GM18861 (cell line): ENCODE measurements around the gene TEX48.

Experiments
- ATAC-seq: cut with Tn5 transposase; IDR thresholded peaks from one replicate; pipeline ENCODE4 v1.9.1; 2021; ENCODE audit not compliant: unreplicated experiment

Gene TEX48

DNA sequence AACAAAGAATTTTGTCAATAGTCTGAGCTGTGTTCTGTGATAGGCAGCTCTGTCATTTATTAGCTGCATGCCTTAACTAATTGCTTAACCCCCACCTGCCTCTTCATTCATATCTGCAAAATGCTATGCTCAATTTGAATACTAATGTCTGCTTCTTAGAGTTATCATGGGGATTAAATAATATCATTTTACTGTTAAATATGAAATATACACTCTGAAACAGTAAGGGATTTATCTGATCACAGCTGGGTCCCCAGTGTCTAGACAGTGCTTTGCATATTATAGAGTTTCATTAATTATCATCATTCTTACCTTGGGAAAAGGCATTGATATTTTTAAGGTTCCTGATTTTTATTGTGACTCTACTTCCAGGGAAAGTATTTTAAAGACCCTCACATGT lies 12.0 kb downstream of the TEX48 start:
- ATAC-seq, result no peak

DNA sequence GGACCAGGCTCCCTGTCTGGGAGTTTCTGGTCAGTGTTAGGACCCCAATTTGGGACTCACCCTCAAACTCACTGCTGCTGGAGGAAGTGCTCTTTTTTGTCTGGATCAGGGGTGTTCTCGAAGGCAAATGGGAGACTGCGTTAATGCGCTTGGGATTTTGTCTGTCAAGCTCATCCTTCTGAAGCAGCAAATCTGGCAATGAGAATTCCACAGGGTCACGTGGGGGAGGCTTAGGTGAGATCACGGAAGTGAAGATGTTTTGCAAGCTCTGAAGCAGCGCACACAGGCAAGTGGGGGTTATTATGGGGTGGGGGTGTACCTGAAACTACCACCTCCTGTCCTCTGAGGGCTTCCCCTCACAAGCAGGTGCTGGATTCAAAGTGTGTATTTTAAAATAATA lies 13.8 kb downstream of the TEX48 start:
- no peak for ATAC-seq

DNA sequence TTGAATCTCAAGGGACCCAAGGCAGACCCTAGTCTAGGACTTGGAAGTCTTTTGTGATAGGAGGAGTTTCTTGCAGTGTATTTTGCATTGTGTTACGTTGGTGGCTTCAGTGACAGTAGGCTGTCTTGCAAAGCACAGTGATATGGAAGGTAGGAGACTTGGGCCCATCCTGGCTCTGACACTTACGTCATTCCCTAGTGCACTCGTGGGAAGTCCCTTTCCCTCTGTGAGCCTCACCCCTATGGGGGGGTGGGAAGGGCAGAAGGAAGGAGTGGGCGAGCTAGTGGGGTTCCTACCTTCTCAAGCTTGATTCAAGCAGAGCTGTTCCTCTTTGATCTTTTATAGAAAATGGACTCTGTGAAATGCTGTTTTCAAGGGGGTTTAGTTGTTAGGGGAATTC lies 15.1 kb downstream of the TEX48 start:
- ATAC-seq, result no peak

DNA sequence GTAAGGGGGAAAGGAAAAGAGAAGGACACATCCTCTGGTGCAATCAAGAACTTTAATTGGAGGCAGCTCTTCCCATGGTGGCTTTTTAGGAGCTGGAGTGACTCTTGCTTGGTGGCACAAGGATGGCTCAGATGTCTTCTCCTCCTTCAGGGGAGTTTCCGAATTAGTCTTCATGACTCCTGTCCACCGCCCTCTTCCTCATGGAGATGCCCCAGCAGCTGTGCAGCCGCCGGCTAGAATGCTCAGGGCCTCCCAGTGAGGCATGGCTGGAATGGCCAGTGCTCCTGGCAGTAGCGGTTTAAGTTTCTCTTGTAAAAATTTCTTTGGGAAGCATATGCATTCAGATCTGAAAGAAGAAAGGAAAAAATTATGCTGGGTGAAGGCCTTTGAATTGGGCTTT lies 15.6 kb downstream of the TEX48 start:
- ATAC-seq, result no peak

DNA sequence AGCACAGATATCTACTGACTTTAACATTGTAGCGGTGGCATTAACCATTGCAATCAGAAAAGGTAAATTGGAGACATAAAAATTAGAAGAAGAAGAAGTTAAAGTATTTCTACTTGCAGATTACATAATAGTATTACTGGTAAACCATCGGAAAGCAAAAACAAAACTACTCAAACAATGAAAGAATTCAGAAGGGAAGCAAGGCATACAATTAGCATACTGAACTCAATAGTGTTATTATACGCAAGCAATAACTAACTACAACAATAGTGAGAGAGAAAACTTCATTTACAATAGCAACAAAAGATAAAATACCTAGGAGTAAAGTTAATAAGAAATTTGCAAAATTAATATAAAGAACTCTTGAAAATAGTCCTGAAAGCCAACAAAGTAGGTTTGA lies 17.8 kb downstream of the TEX48 start:
- ATAC-seq, result no peak

DNA sequence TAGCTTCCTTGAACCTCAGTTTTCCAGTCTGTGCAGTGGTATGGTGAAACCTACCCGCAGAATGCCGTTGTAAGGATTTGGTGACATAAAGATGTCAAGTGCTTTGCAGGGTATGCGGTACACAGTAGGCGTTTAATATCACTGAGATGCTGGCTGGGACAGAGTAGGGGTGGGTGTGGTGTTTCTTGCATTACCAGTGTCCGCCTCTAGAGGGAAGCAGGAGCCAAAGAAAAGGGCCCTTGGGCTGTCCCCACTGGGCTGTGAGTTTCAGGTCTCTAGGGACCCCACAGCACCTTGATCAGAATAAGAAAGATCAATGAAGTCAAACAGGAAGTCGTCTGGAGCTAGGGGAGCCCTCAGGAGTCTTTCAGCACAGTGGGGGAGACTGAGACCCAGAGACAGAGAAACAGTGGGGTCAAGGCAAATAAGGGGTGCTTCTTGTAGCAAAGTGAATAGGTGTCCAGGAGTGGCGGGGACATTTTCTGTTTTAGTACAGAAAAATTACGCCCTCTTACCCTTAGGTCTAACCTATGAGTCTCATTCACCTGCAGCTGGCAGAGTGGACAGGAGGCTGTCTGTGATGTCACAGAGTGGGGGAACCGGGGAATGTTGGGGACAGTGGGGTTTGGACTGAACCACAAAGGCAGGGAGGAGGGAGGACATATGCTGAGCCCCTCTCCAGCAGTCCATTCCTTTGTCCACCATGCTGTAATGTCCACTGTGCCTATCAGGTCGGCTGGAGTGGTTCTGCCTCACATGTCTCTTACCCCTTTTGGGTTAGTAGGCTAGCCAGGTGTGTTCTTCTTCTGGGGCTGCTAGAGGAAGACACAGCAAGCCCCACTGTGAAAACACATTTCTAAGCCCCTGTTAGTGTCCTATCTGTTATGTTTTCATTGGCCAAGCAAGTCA lies 19.7 kb downstream of the TEX48 start:
- ATAC-seq, result no peak

DNA sequence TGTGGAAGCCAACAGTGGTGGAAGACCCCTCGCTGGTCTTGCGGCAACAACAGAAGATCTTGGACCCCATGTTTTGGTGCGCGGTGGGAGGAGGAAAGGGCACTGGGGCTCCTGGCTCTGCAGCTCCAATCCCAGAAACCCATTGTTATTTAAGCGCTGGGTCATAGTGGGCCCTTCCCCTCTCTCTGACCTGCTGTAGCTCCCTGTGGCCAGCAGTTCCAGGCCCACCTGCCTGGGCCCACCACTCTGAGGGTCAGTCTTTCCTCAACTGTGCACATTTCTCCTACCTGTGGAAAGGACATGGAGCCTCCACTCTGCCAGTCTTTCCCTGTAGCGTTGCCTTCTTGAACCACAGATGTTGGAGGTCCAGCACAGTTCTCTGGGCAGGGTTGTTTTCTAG lies 24.3 kb downstream of the TEX48 start, which contains the start of gene TEX53:
Gene TEX53 (minus strand): TSS at position 101 of the 400 bp plus-strand sequence. CDS start 31 bp downstream, at position 70.
- no peak for ATAC-seq

DNA sequence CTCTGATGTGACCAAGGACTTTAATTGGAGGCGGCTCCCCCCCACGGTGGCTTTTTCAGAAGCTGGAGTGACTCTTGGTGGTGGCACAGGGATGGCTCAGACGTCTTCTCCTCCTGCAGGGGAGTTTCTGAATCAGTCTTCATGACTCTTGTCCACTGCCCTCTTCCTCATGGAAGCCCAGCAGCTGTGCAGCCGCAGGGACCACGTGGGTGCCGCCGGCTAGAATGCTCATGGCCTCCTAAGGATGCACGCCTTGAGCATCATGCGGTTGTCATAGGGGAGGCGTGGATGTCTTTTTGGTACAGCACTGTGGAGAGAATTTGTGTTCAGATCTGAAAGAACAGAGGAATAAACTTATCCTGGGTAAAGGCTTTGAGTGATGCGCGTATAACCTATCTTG lies 25.7 kb downstream of the TEX48 start:
- ATAC-seq, result no peak

DNA sequence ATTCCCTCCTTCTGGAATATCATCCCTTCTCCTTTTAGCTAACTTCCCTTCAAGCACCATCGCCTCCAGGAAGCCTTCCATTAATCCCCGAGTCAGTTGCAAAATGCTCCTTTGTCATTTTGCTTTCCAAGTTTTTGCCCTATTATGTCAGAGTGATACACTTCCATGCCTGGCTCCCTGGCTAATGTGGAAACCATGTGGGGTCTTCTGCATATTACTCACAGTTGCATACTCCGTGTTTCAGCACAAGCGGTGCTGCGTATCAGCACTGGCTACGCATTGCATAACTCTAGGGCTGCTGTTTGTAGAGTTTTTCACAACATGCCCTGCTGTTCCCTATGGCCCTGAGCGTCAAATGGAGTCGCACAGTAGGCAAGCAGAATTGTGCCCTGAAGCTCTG lies 26.3 kb downstream of the TEX48 start:
- ATAC-seq, result no peak

DNA sequence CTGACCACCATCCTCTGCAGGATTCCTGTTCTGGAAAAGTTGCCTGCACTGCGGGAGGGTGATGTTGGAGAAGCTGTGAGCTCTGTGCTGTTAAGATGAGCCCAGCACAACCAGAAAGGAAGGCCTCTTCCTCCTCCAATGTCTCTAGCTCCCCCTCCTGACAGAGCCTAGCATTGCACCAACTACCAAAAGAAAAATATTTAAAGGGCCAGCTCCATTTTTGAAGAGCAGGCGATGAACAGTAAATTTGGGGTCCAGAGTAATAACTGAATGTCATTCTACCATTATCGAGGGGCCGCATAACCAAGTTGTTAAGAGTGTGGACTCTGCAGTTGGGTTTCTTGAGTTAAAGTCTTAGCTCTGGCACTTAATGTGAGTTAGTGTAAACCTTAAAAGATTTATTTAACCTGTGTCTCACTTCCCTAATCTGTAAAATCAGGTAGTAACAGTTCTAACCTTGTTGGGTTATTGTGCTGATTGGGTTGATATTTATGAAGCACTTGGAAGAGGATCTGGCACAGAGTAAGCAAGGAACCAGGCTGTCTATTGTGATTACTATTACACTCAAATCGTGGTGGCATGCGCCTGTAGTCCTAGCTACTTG lies 28.3 kb downstream of the TEX48 start:
- no peak for ATAC-seq

DNA sequence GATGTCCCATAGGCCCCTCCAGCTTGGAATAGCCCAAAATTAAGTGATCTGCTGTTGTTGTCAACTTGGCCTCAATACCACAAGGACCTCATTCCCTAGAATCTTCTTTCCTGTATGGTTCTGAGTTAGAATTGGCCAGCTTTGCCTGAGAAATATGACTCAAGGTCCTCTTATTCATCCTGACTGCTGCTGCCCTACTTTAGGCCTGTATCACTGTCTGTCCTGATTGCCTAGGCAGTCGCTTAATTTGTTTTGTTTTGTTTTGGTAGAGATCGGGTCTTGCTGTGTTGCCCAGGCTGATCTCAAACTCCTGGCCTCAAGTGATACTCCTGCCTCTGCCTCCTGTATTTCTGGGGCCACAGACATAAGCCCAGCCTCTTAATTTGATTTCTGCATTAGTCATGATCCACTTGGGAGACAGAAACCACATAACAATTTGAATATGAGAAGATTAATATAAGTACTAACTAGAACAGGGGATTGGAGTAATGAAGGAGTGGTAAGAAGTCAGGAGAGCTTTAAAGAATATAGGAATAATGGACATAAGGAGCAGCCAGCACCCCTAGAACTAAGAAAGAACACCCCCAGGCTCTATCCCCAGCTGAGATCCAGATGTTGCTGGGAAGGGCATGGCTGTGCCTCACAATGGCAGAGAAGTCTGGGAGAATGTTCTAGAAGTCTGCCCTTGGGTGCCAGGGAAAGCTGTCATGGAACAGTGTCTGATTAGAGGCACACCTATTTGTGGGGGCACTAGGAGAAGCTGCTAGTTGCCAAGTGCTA lies 29.0 kb downstream of the TEX48 start:
- ATAC-seq, result no peak

DNA sequence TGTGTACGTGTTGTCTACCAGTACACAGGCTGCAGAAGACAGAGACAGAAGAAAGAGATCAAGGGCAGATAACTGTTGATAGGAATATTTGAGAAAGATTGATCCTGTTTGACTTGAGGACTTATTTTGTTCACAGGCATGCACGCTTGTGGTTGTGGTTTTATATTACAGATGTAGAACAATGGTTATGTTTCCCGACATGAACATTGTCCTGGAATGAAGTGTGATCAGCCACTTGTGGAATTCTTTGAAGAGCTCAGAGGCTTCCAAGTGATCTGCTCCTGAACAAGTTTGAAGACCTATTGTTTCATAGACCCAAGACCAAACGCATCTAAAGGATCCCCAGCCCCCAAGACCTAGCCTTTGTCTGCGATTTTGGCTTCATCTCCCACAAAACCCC lies 38.1 kb downstream of the TEX48 start:
- ATAC-seq, result no peak

DNA sequence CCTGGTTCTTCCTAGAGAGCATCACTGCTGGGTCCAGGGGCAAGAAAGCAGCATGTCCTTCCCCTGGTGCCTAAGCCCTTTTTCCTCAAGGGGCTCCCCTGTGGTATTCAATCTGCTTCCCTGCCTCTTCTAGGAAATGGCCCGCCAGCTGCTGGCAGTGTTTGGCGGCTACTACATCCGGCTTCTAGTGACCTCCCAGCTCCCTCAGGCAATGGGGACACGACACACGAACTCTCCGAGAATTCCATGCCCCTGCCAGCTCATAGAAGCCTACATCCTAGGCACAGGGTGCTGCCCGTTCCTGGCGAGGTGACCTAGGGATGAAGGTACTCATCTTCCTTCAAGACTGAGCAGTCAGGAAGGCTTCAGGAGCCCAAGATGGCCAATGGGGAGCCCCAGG lies 39.0 kb downstream of the TEX48 start:
- ATAC-seq, result no peak

DNA sequence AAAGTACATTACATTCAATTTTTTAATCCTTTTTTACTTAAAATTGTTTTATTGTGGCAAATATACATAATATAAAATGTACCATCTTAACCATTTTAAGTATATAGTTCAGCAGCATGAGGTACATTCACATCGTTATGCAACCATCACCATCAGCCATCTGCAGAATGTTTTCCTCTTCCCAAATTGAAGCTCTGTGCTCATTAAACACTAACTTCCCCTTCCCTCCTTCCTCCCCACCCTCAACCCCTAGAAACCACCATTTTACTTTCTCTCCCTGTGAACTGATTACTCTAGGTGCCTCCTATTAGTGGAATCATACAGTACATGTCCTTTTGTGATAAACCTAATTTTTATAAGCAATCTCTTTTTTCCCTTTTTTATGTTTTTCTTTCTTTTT lies 40.0 kb downstream of the TEX48 start:
- no peak for ATAC-seq

DNA sequence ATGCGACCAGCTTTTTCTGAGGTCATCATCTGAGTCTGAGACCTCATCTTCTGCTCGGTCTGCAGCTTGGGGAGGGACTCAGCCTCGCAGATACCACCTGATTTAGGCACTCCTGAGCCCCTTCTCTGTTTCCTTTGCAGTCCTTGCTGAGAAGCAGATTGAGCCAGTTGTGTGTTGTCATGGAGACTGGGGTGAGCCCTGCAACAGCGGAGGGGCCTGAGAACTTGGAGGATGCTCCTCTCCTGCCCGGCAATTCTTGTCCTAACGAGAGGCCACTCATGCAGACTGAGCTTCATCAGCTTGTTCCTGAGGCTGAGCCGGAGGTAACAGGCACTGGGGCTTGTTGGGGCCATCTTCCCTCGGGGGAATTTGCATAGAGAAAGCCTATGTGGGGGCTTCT lies 43.6 kb downstream of the TEX48 start:
- ATAC-seq, result no peak

DNA sequence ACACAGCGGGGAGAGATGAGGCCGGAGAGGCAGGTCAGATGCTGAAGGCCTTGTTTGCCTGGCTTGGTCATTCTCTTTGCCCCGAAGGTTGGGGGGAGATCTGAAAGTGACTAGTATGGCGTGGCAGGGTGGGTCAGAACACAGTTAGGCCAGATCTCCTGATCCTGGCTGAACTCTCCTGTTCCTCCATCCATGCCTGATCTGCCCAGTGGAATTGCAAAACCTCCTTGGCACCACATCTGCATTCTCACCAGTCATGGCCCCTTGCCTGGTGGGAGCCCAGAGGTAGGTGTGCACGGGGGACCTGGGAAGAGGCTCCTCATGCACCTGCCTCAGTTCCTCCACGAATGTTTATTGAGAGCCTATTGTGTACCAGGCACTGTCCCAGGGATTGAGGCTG lies 47.6 kb downstream of the TEX48 start:
- no peak for ATAC-seq

DNA sequence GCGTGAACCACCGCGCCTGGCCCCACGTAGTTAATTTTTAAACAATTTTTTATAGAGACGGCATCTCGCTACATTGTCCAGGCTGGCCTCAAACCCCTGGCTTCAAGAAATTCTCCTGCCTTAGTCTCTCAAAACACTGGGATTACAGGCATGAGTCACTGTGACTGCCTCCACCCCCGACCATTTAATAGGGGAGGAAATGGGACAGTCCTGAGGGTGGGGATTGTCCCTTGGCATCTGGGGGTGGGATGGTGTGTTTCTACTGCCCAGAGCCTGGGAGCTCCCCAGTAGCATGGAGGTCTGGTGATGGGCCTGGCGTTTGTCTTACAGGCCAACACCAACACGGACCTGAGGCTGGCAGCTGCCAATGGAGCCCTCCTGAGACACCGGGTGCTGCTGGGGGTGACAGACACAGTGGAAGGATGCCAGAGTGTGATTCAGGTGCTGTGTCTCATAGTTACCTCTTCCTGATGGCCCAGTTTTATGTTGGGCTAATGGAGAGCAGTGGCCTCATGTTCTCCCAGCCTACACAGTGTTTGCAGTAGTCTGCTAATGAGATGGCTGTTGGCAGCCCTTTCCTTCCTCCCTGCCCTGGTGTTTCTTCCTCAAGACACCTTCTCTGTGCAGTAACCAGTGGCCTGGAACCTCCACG lies 48.4 kb downstream of the TEX48 start:
- no peak for ATAC-seq

DNA sequence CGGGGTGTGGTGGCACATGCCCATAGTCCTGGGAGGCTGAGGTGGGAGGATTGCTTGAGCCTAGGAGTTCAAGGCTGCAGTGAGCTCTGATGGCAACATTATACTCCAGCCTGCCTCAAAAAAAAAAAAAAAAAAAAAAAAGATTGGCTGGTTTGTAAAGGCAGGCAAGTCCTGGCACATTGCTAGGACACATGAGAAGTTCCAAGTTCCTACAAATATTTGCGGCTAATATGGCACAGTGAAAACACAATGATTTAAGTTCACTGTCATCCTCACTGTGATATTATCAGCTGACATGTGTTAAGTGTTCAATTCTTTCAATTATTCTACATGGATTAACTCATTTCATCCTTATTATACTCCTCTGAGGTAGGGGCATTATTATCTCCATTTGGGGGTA lies 50.8 kb downstream of the TEX48 start:
- ATAC-seq, result no peak

DNA sequence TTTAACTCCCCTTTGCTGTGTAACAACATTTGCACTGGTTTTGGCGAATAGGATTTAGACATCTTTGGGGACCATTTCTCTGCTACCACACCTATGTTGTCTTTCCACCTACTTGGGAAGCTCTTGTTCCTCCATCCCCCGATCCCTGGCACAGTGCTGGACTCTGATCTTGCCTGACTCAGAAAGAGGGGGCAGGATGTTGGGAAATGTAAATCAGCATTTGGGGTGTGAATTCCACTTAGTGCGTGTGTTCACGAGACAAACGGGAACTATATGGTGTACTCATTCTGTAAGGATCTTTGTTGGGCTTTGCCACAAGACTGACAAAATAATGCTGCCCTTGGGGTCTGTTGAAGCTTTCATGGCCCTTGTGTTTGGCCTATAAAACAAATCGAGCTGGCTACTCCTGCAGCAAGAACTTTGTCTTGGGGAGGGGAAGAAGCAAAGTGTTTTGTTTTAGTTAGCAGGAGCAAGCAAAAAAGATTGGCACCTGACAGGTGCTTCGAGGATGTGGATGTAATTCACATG lies 52.4 kb downstream of the TEX48 start:
- no peak for ATAC-seq

DNA sequence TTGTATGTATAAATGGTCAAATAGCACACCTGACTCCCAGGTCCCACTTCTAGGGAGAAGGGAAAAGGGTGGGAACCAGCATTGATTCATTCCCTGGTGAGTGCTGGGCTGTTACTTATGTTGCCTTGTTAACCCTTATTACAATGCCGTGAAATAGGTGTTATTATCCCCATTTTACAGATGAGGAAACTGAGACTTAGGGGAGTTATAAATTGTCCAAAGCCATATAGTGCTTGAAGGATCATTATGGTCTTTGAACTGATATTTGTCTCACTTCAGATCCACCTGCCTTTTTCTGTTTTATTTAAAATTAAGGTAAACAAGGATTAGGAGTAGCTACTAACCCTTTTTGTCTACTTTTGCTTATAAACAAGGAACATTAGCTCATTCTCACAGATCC lies 54.4 kb downstream of the TEX48 start:
- no peak for ATAC-seq

DNA sequence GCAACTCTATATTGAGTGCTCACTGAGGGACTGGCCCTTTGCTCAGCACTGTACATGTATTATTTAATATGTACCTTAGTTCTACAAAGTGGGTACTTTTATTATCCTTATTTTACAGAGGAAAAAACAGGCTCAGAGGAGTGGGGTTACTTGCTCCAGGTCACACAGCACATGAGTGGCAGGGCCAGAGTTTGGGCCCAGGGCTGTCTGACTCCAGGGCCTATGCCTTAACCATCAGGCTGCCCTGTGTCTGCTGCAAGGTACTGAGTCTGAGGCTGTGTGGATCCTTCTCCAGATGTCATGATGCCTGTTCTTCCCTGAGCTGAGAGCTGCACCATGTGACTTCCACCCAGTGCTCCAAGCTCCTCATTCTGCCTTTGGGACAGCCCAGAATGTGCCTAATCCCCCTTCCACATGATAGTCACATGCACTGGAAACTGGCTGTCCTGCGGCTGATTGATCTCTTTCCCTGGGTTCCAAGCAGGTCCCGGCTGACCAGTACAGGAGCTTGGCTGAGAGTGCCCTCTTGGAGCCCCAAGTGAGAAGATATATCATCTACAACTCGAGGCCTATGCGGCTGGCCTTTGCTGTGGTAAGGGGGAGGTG lies 55.5 kb downstream of the TEX48 start:
- no peak for ATAC-seq
